Activated naive CD8-positive, alpha-beta T cell treated with anti-CD3 and anti-CD28 coated beads, Interleukin-2, amount 50 U/mL, for 24 hours (primary cell): ENCODE measurements around the gene CUEDC1.

Experiments used
- ATAC-seq: fragments of 150-1000 bp; cut with Tn5 transposase; one replicate; pipeline ENCODE4 v1.10.0; 2021
- DNase-seq: peaks from one replicate; pipeline ENCODE4 v3.0.0; 2021
- H3K27ac Mint-ChIP-seq: one replicate; pipeline ENCODE4 v1.8.0; 2021; ENCODE audit warnings: mild to moderate bottlenecking, mixed read lengths
- H3K27me3 Mint-ChIP-seq: one replicate; pipeline ENCODE4 v1.8.0; 2021; ENCODE audit warnings: mixed read lengths
- H3K36me3 Mint-ChIP-seq: one replicate; pipeline ENCODE4 v1.8.0; 2021; ENCODE audit warnings: low read depth, mixed read lengths
- H3K4me1 Mint-ChIP-seq: one replicate; pipeline ENCODE4 v1.8.0; 2021; ENCODE audit warnings: mixed read lengths
- H3K4me3 Mint-ChIP-seq: one replicate; pipeline ENCODE4 v1.8.0; 2021; ENCODE audit warnings: mild to moderate bottlenecking, moderate library complexity, mixed read lengths
- H3K9me3 Mint-ChIP-seq: one replicate; pipeline ENCODE4 v1.8.0; 2021; ENCODE audit warnings: mixed read lengths

CUEDC1 gene

DNA sequence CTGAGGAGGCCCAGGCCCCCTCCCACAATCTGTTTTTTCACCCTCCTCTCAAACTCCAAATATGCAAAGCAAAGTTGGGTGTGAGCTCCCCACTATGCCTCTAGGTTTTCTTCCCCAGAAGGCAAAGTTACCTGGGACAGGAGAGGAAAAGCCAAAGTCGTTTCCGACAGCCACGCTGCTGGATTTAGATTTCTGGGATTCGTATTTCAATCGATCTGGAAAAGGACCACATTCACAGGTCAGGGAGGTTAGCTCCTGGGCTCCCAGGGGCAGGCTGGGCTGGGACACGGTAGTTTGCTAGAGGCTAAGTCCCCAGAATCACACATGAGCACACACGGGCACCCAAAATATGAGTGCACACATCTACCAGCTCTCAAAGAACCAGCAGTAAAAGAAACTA, 84.1 kb downstream of the CUEDC1 start:
- Mint-ChIP-seq H3K27ac (no peak overlapping the region), H3K27me3 (peaks cover 30% of the 10 kb centered on the region), H3K9me3 (no peaks in the 10 kb centered on the region), H3K36me3 (no peaks in the 10 kb centered on the region), H3K4me1 (peaks cover 34% of the 10 kb centered on the region), H3K4me3 (no peak overlapping the region)
- ATAC-seq (no peak), DNase-seq (no peak)

DNA sequence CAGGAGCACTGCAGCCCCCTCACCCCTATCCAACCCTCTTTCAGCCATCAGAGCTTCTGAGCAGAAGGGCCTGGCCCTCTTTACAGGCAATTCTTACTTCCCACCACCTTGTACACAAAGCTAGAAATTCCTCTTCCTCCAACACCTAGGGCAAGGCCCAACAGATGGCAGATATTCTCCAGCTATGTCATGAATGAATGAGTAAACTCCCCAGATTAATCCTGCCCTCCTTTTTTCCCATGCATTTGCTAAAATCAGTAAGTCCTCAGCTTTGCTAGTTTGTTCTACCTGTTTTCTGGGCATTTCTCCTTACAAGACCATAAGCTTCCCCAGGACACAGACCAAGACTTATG, 85.0 kb downstream of the CUEDC1 start:
- Mint-ChIP-seq H3K27me3 (peaks cover 26% of the 10 kb centered on the region), H3K9me3 (no peaks in the 10 kb centered on the region), H3K4me3 (no peak overlapping the region), H3K27ac (no peak overlapping the region), H3K36me3 (no peaks in the 10 kb centered on the region), H3K4me1 (peaks cover 28% of the 10 kb centered on the region)
- DNase-seq (no peak), ATAC-seq (no peak)

DNA sequence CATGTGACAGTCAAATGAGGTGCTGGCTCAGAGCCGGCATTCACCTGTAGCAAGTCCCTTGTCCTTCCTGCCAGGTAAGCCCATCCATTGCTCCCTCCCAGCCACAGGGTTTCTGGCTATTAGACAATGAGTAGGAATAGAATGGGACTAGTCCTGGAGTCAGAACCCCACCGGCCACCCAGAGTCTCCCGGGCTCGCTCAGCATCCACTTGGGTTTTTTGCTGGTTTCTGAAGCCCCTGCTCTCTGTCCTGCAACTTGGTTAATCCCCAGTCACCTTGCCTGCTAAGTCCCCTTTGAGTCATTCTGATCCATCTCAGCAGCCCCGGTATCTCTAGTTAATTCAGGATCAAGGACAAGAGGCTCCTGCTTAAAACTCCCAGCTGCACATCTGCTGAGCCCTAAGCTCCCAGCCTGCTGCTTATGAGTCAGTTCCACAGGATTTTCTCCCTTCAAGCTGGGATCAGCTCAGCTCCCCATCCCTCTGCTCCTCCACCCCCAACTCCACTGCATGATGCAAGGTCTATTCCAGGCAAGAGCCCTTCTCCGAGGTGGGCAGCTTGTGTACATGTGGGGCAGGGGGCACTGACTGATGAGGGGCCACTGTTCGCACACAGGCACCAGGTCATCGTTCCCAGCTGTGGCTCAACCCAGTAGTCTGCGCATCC, 85.5 kb downstream of the CUEDC1 start:
- H3K9me3 Mint-ChIP-seq: no peaks in the 10 kb centered on the region
- DNase-seq (no peak), ATAC-seq (no peak)
- peaks cover 23% of the 10 kb centered on the region for H3K4me1 Mint-ChIP-seq
- no peaks in the 10 kb centered on the region for H3K36me3 Mint-ChIP-seq
- H3K4me3 Mint-ChIP-seq: no peak overlapping the region
- H3K27ac Mint-ChIP-seq: no peak overlapping the region
- H3K27me3 Mint-ChIP-seq: peaks cover 26% of the 10 kb centered on the region

DNA sequence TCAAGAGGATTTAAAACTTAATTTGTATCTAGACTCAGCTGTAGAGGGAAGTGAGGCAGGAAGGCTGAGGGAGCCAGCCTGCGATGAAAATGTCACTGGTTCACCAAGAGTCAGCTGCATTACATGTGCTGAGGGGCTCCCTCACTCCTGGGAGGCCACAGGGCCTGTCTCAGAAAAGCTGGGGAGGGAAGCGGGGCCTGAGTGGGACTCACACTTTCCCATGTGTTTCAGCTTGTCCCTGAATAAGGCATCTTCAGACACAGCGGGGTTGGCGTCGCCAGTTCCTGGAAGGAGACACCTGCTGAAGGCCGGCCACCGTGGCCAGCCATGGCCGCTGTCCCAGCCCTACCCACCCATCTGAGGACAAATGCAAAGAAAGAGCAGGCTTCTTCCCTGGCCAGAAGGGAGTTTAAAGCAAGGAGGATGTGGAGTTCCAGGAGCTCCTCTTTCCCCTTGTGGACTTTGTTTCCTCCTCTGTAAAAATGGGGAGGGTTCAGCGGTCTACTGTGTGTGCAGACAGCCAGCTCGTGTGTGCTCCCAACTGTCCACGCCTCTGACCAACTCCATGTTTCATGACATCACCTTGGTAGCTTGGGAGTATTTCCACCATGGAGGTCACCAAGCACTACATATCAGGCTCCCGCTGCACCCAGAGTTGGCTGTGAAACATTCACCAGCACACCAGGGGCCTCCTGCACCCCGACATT, 86.1 kb downstream of the CUEDC1 start:
- H3K9me3 Mint-ChIP-seq: no peaks in the 10 kb centered on the region
- no peak overlapping the region for H3K27ac Mint-ChIP-seq
- ATAC-seq (no peak), DNase-seq (no peak)
- no peak overlapping the region for H3K4me3 Mint-ChIP-seq
- peaks cover 20% of the 10 kb centered on the region for H3K4me1 Mint-ChIP-seq
- H3K27me3 Mint-ChIP-seq: peaks cover 24% of the 10 kb centered on the region
- H3K36me3 Mint-ChIP-seq: no peaks in the 10 kb centered on the region

DNA sequence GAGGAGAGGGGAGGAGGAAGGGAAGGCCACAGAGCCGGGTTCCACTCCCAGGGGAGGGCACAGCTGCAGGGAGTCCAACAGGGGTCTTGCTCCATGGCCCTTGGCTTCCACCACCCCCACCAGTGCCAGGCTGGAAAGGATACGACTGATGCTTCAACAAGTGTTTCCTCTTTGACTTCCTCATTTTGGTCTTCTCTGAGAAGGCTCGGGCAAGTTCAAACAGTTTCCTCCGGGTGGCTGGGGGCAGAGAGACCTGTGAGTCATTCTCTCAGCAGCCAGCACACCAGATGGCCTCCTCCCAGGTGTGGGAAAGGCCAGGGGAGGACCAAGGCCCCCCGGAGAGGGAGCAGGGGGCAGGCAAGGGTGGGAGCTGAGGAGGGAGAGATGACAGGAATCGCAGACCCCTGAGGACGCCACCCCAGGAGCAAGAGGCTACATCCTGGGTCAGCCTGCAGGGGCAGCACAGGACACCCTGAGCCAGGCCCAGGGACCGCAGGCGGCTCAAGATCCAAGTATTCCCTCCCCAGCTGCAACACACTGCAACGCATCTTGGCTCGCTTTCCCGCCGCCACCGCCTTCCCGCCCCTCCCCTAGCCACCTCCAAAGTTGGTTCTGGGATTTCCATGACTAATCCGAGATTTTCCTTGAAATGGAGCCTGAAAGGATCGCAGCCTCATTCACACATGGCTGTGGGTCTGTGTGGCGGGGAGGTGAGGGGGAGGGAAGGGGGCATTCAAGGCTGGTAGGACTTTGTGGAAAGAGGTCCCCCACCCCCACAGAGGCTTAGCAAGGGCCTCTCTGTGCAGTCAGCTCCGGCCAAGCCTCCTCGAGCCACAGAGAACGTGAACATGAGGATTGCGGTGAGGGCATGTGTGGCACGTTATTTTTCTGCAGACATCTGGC, 87.0 kb downstream of the CUEDC1 start:
- DNase-seq: peak; percentile 48
- no peaks in the 10 kb centered on the region for H3K36me3 Mint-ChIP-seq
- peak overlapping the region; percentile 35 for H3K27ac Mint-ChIP-seq

DNA sequence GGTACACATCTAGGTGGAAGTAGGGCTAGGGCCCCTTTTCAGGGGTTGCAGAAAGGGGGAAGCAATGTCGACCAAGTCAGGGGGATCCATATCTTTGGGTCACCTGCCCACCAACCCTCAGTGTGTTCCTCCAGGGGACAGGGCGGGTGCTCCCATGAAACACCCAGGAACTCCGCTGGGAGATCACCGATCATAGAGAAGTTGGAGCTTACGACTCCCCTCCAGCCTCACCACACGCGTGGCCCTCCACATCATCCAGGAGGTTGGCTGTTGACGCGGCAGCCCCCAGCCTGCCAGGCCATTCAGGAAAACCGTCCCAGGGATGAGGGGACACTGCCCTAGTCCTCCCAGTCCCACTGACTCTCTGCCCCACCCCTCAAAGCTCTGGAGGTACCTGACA, 88.1 kb downstream of the CUEDC1 start:
- Mint-ChIP-seq H3K36me3 (no peaks in the 10 kb centered on the region), H3K27ac (no peak overlapping the region), H3K4me3 (no peak overlapping the region), H3K27me3 (peaks cover 19% of the 10 kb centered on the region), H3K9me3 (no peaks in the 10 kb centered on the region), H3K4me1 (peaks cover 15% of the 10 kb centered on the region)
- ATAC-seq (no peak), DNase-seq (no peak)

More for the DNA sequence above, 87.0 kb downstream of the CUEDC1 start:
- no peak overlapping the region for H3K4me3 Mint-ChIP-seq
- H3K27me3 Mint-ChIP-seq: peaks cover 18% of the 10 kb centered on the region
- H3K9me3 Mint-ChIP-seq: no peaks in the 10 kb centered on the region
- H3K4me1 Mint-ChIP-seq: peaks cover 14% of the 10 kb centered on the region
- peak; percentile 53 for ATAC-seq

DNA sequence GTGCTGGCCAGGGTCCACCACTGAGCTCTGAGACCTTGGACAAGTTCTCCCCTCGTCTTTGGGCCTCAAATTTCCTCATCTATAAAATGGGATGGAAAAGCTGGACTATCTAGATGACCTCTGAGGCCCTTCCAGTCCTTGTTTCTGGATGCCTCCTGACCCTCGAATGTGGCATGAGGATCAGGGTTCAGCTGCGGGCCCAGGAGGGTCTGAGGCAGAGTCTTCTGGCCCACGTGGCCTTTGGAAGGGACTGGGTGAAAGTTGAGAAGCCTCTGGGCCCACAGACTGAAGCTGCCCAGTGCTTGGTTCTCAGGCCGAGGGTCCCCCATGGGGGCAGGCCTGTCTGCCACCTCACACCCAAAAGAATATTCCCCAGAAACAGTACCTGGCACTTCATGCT, 88.5 kb downstream of the CUEDC1 start:
- Mint-ChIP-seq H3K27ac (no peak overlapping the region), H3K4me1 (peaks cover 16% of the 10 kb centered on the region), H3K4me3 (no peak overlapping the region), H3K9me3 (no peaks in the 10 kb centered on the region), H3K27me3 (peaks cover 19% of the 10 kb centered on the region), H3K36me3 (no peaks in the 10 kb centered on the region)
- no peak for ATAC-seq
- no peak for DNase-seq

DNA sequence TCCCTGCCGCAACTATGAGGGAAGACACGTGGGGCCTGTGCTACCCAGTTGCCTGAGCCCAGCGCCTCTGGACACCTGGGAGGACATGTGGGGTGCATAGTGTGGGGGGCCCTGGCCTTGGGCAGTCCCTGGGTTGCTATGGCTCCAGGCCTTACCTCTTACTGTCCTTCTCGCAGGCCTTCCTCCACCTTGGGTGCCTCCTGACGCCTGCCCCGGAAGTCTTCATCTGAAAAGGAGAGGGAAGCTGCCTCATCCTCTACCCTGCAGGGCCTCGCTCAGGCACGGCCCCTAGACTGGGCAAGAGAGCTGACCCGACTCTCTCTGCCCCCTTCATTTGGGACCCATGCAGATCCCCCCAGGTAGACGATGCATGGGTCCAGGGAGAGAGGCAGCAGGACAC, 88.9 kb downstream of the CUEDC1 start:
- Mint-ChIP-seq H3K4me1 (peaks cover 18% of the 10 kb centered on the region), H3K27ac (no peak overlapping the region), H3K4me3 (no peak overlapping the region), H3K27me3 (peaks cover 21% of the 10 kb centered on the region), H3K36me3 (no peaks in the 10 kb centered on the region), H3K9me3 (no peaks in the 10 kb centered on the region)
- DNase-seq: no peak
- ATAC-seq: no peak

DNA sequence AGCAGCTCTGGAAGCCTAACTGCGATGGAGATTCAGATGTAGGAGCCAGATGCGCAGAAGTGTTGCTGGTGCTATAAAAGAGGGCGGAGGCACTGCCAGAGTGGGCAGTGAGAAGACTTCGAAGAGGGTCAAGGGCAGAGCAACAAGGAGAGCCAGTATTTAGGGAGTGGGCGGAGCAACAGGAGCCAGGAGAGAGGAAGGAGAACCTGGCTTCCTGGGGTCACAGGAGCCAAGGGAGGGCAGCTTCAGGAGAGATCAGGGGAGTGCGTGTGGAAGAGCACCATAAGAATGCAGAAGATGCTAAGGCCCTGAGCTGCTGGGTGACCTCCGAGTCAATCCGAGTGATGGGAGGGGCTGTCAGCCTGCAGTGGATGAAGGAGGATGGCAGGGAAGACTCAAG, 90.9 kb downstream of the CUEDC1 start:
- peaks cover 27% of the 10 kb centered on the region for H3K4me1 Mint-ChIP-seq
- peaks cover 35% of the 10 kb centered on the region for H3K27me3 Mint-ChIP-seq
- no peaks in the 10 kb centered on the region for H3K9me3 Mint-ChIP-seq
- no peak for DNase-seq
- no peak overlapping the region for H3K27ac Mint-ChIP-seq
- H3K4me3 Mint-ChIP-seq: no peak overlapping the region
- no peaks in the 10 kb centered on the region for H3K36me3 Mint-ChIP-seq
- ATAC-seq: no peak

DNA sequence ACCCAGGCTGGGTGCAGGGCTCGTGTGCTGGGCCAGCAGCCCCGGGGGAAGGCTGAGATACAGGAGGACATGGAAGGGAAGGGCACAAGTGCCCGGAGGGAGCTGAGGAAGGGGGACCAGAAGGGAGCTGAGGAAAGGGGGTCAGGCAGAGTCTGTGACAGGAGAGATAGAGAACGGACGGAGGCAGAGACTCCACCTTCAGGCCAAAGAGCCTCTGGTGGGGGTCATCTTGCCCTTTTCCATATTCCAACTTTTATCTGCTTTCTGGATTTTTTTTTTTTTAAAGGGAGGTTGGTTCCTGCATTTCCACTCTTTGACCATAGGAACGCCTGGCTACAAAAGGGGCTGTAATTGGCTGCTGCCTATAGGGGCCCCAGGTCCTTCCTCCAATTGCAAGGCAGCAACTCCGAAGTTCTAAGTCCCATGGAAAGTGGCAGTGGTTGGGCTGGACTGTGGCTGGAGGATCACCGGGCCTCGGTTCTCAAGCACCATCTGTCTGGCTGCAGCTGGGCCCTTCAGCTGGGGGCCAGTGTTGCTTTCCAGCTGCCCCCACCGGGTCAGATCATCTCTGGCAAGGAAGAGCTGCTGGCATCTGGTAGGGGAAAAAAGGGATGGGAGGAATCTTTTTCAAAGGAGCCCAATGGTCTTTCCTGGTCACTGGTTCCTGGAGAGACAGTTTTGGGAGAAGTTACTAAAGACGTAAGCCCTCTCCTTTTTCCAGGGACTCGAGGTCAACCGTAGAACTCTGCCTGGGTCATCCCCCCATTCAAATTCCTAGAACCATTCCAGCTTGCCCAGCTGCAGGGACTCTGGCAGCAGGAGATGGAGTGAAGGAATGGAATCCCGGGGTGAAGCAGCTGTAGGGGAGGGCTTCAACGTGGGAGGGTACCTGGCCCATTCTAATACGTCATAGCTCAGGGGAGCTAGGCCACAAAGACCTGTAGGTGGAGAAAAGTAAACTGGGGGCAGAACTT, 92.2 kb downstream of the CUEDC1 start:
- Mint-ChIP-seq H3K4me1 (peaks cover 19% of the 10 kb centered on the region), H3K36me3 (no peaks in the 10 kb centered on the region), H3K27me3 (peaks cover 37% of the 10 kb centered on the region), H3K4me3 (no peak overlapping the region), H3K27ac (no peak overlapping the region), H3K9me3 (no peaks in the 10 kb centered on the region)
- no peak for ATAC-seq
- no peak for DNase-seq

DNA sequence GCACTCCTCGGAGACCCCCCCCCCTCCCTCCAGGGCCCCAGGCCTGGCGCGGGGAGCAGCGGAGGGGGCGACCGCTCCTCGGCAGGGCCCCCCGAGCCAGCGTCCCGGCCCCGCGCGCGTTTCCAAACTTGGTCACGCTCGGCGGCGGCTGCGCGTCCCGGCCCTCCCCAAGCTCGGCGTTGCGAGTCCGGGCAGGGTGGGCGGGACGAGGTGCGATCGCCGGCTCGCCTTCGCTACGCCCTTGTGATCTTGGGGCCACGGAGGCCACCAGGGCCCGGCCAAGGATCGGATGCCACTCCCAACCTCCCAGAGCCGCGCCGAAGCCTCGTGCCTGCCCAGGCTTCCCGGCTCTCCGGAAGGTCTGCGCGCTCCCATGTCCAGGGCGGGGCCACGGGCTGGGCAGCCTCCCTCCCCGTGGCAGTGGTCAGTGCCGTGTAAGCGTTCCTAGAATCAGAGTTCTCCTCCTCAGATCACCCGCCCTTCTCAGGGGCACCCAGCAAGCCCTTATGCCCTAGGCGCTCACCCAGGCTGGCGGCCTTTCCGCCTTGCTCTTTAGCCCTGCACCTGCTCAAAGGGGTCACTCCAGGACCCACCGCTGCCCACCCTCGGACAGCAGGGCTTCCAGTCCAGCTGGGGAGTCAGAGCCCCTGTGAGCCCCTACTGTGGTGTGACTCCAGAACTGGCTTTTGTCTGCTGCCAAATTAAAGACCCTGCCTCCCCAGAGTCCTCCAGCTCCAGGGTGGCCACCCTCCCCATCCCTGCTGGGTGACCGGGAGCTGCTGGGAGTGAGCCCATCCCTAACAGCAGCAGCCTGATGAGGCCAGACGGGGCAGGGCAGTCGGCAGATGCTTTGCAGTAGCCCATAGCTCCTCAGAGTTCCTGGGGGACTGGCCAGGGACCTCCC, 93.2 kb downstream of the CUEDC1 start:
- no peak overlapping the region for H3K27ac Mint-ChIP-seq
- H3K9me3 Mint-ChIP-seq: no peaks in the 10 kb centered on the region
- H3K36me3 Mint-ChIP-seq: no peaks in the 10 kb centered on the region
- no peak for ATAC-seq
- peaks cover 13% of the 10 kb centered on the region for H3K4me1 Mint-ChIP-seq
- H3K4me3 Mint-ChIP-seq: peak overlapping the region; percentile 17
- DNase-seq: no peak
- H3K27me3 Mint-ChIP-seq: peaks cover 32% of the 10 kb centered on the region

DNA sequence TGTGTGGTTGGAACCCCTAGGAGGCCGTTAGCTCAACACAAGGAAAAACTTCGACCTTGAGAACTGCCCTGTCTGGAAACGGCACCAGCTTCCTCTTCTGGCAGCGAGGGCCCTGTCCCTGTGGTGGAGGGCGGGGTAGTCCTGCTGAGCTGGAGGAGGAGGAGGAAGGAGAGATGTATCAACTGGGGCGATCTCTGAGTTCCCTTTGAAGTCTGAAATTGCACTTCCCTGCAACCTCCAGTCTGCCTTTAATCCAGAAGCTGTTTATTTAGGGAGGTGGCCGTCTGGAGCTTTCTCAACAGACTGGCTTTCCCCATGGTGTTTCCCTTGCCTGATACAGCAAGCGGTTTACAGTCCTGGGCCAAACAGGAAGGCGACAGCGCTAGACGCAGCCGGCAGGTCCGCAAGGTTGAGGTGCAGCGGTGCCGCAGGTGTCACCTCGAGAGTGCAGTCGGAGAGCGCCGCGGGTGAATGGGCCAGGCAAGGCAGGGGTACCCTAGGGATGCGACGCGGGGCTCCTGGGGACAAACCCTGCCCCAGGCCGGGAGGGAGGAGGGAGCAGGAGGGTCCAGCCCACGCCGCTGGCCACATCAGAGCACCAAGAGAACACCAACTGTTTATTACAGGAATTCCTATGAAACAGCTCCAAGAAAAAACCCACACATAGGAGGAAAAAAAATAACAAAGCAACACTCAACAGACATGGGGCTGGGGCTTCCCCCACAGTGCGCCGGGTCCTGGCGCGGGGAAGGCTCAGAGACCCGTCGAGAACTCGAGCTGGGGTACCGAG, 94.0 kb downstream of the CUEDC1 start:
- Mint-ChIP-seq H3K27ac (peak overlapping the region; percentile 46), H3K4me1 (peaks cover 13% of the 10 kb centered on the region), H3K36me3 (no peaks in the 10 kb centered on the region), H3K9me3 (no peaks in the 10 kb centered on the region), H3K4me3 (peak overlapping the region; percentile 74), H3K27me3 (peaks cover 32% of the 10 kb centered on the region)
- DNase-seq (no peak), ATAC-seq (peak; percentile 47)
